ENCODE measurements around the gene LELP1. TPM values are rescaled to one million over a fixed set of nuclear protein-coding genes. Genes with fewer than 3 reads are reported as not detected.
"Not testable (repeated sequence)": the region's sequence is repeated elsewhere in the genome, so short reads cannot be mapped to it uniquely, and the experiment has no call there.

Gene LELP1
- total RNA-seq (2014; rRNA removed; shearing (Covaris generic)) = not detected in 2 replicates

- no peak for DNase-seq (ENCODE audit: low read depth)
These were observed at the start of gene LELP1 for GRCh38 chr1:153203130-153203529. Gene LELP1, plus strand, starts transcription at chr1:153203430. Its CDS starts 1,278 bp downstream, at chr1:153204708.

GRCh38 chr1:153155541-153155940 lies 47.7 kb upstream of the LELP1 start:
- DNase-seq (ENCODE audit: low read depth) = no peak

- no peak for DNase-seq (ENCODE audit: low read depth)
These were observed 34.5 kb upstream of the LELP1 start for GRCh38 chr1:153168686-153169085.

GRCh38 chr1:153174624-153175023 lies 28.6 kb upstream of the LELP1 start:
- DNase-seq (ENCODE audit: low read depth) = no peak

- DNase-seq (ENCODE audit: low read depth) = no peak
These were observed 24.3 kb upstream of the LELP1 start for GRCh38 chr1:153178922-153179321.

GRCh38 chr1:153180556-153180955 lies 22.7 kb upstream of the LELP1 start:
- no peak for DNase-seq (ENCODE audit: low read depth)

- not testable (repeated sequence) for DNase-seq (ENCODE audit: low read depth)
These were observed 14.9 kb upstream of the LELP1 start for GRCh38 chr1:153188301-153188700.

GRCh38 chr1:153190373-153190772 lies 12.9 kb upstream of the LELP1 start:
- no peak for DNase-seq (ENCODE audit: low read depth)

GRCh38 chr1:153192697-153193096 lies 10.5 kb upstream of the LELP1 start:
- DNase-seq (ENCODE audit: low read depth) = peak; percentile 5

GRCh38 chr1:153194331-153195050 lies 8.7 kb upstream of the LELP1 start:
- no peak for DNase-seq (ENCODE audit: low read depth)

- no peak for DNase-seq (ENCODE audit: low read depth)
These were observed 8.0 kb upstream of the LELP1 start for GRCh38 chr1:153195216-153195615.

- no peak for DNase-seq (ENCODE audit: low read depth)
These were observed 1.2 kb upstream of the LELP1 start for GRCh38 chr1:153202006-153202405.

- DNase-seq (ENCODE audit: low read depth) = no peak
These were observed 3.4 kb downstream of the LELP1 start for GRCh38 chr1:153206631-153207030.

- no peak for DNase-seq (ENCODE audit: low read depth)
These were observed 7.0 kb downstream of the LELP1 start for GRCh38 chr1:153210206-153210605.

GRCh38 chr1:153212201-153212600 lies 9.0 kb downstream of the LELP1 start:
- DNase-seq (ENCODE audit: low read depth) = no peak

GRCh38 chr1:153213519-153213918 lies 10.3 kb downstream of the LELP1 start:
- no peak for DNase-seq (ENCODE audit: low read depth)

GRCh38 chr1:153217212-153217611 lies 14.0 kb downstream of the LELP1 start, which contains the start of gene PRR9:
Gene PRR9, plus strand, starts transcription at chr1:153217584. Its CDS starts 561 bp downstream, at chr1:153218145.
- DNase-seq (ENCODE audit: low read depth) = peak; percentile 5

- no peak for DNase-seq (ENCODE audit: low read depth)
These were observed 14.7 kb downstream of the LELP1 start for GRCh38 chr1:153217744-153218416.

- DNase-seq (ENCODE audit: low read depth) = no peak
These were observed 17.5 kb downstream of the LELP1 start for GRCh38 chr1:153220606-153221303.

GRCh38 chr1:153223040-153223891 lies 20.0 kb downstream of the LELP1 start:
- peak; percentile 58 for DNase-seq (ENCODE audit: low read depth)

GRCh38 chr1:153227810-153228209 lies 24.6 kb downstream of the LELP1 start:
- DNase-seq (ENCODE audit: low read depth) = no peak

GRCh38 chr1:153228491-153228890 lies 25.3 kb downstream of the LELP1 start:
- no peak for DNase-seq (ENCODE audit: low read depth)
